DND-41 (cell line): ENCODE measurements around the gene GIN1.

Source experiments
- ATAC-seq: fragments of 200-7000 bp; cut with Tn5 transposase; 3 replicates; pipeline ENCODE4 v1.9.1; 2021; ENCODE audit warnings: low read depth; ENCODE audit not compliant: insufficient read depth
- DNase-seq: peaks from one replicate; pipeline ENCODE4 v3.0.0-alpha.2; 2020
- H2AFZ ChIP-seq: 2 replicates; pipeline ENCODE4 v1.6.0; 2012; ENCODE audit warnings: low read depth, low read length
- H3K27ac ChIP-seq: 2 replicates; pipeline ENCODE4 v1.5.1; 2012; ENCODE audit warnings: low read length, inconsistent platforms
- H3K27me3 ChIP-seq: fragments of 200-600 bp; sonication (generic); 2 replicates; pipeline ENCODE4 v1.6.0; 2012; ENCODE audit warnings: low read length, mild to moderate bottlenecking, inconsistent platforms; ENCODE audit not compliant: insufficient read depth, poor library complexity
- H3K36me3 ChIP-seq: 2 replicates; pipeline ENCODE4 v1.5.1; 2012; ENCODE audit warnings: low read length, inconsistent platforms; ENCODE audit not compliant: insufficient read depth
- H3K4me1 ChIP-seq: 2 replicates; pipeline ENCODE4 v1.5.1; 2012; ENCODE audit warnings: mild to moderate bottlenecking, low read length; ENCODE audit not compliant: insufficient read depth
- H3K4me2 ChIP-seq: 2 replicates; pipeline ENCODE4 v1.6.0; 2012; ENCODE audit warnings: mild to moderate bottlenecking, moderate library complexity, low read length, inconsistent platforms; ENCODE audit not compliant: insufficient read depth
- H3K4me3 ChIP-seq, 2 experiments: fragments of 200-600 bp in 1 of 2; shearing (Covaris generic) in 1 of 2; 2 replicates each; pipeline ENCODE4 v1.5.1; 2012 to 2016; ENCODE audit warnings: inconsistent platforms in 2 of 2, low read length in 2 of 2, mild to moderate bottlenecking in 2 of 2, low read depth in 1 of 2, moderate library complexity in 1 of 2
- H3K79me2 ChIP-seq: 2 replicates; pipeline ENCODE4 v1.6.0; 2012; ENCODE audit warnings: low read length, inconsistent platforms; ENCODE audit not compliant: insufficient read depth
- H3K9ac ChIP-seq: 2 replicates; pipeline ENCODE4 v1.6.0; 2012; ENCODE audit warnings: low read depth, mild to moderate bottlenecking, inconsistent platforms, low read length, moderate library complexity
- H3K9me3 ChIP-seq: 2 replicates; pipeline ENCODE4 v1.5.1; 2012; ENCODE audit warnings: low read length, moderate library complexity, mild to moderate bottlenecking, inconsistent platforms; ENCODE audit not compliant: insufficient read depth, severe bottlenecking
- H4K20me1 ChIP-seq: 2 replicates; pipeline ENCODE4 v1.6.0; 2012; ENCODE audit warnings: low read length; ENCODE audit not compliant: insufficient read depth
- EZH2 ChIP-seq: IDR thresholded peaks from 3 replicates; pipeline ENCODE4 v1.6.1; 2012; ENCODE audit warnings: borderline replicate concordance, low read depth, mild to moderate bottlenecking, moderate library complexity, low read length, inconsistent platforms; ENCODE audit not compliant: severe bottlenecking
- TF ChIP-seq, protein P1 (sequence below): IDR thresholded peaks from 2 replicates; pipeline ENCODE4 v1.5.1; 2012; ENCODE audit warnings: borderline replicate concordance, low read length, moderate library complexity, mild to moderate bottlenecking; ENCODE audit not compliant: poor library complexity, severe bottlenecking; ENCODE audit errors: extremely low read depth

The GIN1 gene

GRCh38 chr5:103138202-103138690 lies 18.3 kb upstream of the GIN1 start:
- no peak for TF ChIP-seq EZH2
- TF ChIP-seq, protein P1, sequence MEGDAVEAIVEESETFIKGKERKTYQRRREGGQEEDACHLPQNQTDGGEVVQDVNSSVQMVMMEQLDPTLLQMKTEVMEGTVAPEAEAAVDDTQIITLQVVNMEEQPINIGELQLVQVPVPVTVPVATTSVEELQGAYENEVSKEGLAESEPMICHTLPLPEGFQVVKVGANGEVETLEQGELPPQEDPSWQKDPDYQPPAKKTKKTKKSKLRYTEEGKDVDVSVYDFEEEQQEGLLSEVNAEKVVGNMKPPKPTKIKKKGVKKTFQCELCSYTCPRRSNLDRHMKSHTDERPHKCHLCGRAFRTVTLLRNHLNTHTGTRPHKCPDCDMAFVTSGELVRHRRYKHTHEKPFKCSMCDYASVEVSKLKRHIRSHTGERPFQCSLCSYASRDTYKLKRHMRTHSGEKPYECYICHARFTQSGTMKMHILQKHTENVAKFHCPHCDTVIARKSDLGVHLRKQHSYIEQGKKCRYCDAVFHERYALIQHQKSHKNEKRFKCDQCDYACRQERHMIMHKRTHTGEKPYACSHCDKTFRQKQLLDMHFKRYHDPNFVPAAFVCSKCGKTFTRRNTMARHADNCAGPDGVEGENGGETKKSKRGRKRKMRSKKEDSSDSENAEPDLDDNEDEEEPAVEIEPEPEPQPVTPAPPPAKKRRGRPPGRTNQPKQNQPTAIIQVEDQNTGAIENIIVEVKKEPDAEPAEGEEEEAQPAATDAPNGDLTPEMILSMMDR: no peak
- no peaks in the 10 kb centered on the region for H3K9me3 ChIP-seq
- no peak overlapping the region for H3K27ac ChIP-seq
- H3K9ac ChIP-seq: no peak overlapping the region
- H3K4me3 ChIP-seq: no peak overlapping the region
- no peaks in the 10 kb centered on the region for H3K4me1 ChIP-seq
- peaks cover 44% of the 10 kb centered on the region for H3K36me3 ChIP-seq
- H3K79me2 ChIP-seq: no peaks in the 10 kb centered on the region
- no peak overlapping the region for H3K4me2 ChIP-seq
- no peaks in the 10 kb centered on the region for H3K27me3 ChIP-seq
- H2AFZ ChIP-seq: no peak overlapping the region
- ATAC-seq (no peak), DNase-seq (no peak)
- H4K20me1 ChIP-seq: no peaks in the 10 kb centered on the region

DNA sequence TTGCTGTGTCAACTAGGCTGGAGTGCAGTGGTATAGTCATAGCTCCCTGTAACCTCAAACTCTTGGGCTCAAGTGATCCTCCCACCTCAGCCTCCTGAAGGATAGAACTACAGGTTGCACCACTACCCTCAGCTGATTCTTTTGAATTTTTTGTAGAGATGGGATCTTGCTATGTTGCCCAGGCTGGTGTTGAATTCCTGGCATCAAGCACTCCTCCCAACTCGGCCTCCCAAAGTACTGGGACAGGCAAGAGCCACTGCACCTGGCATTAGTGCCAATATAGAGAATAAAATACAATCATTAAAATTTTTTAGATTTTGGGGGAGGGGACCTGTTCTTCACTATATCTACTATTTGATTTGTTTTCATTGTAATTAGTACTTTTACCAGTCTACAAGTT lies 15.5 kb upstream of the GIN1 start:
- Histone ChIP-seq H3K36me3 (peaks cover 41% of the 10 kb centered on the region), H3K9ac (no peak overlapping the region), H3K4me3 (no peak overlapping the region), H4K20me1 (no peaks in the 10 kb centered on the region), H3K27ac (no peak overlapping the region), H3K79me2 (no peaks in the 10 kb centered on the region), H2AFZ (no peak overlapping the region), H3K27me3 (no peaks in the 10 kb centered on the region), H3K4me1 (no peaks in the 10 kb centered on the region), H3K4me2 (no peak overlapping the region), H3K9me3 (no peaks in the 10 kb centered on the region)
- TF ChIP-seq EZH2: no peak
- TF ChIP-seq, protein P1: no peak
- no peak for DNase-seq
- no peak for ATAC-seq

DNA sequence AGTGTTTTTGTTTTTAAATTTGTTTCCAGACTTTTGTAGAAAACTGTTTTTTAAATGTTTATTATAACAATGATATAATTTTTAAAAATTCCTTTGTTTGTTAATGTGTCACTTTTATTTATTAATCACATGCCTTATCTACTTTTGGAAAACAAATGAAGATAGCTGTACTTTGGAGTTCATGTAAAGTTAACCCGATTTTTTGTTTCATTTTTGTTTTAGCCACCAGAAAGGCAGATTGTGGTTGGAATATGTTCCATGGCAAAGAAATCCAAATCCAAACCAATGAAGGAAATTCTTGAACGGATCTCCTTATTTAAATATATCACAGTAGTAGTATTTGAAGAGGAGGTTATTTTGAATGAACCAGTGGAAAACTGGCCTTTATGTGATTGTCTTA lies 13.3 kb upstream of the GIN1 start:
- Histone ChIP-seq H3K9me3 (no peaks in the 10 kb centered on the region), H3K9ac (no peak overlapping the region), H3K4me1 (no peaks in the 10 kb centered on the region), H3K27me3 (no peaks in the 10 kb centered on the region), H4K20me1 (no peaks in the 10 kb centered on the region), H3K27ac (no peak overlapping the region), H2AFZ (no peak overlapping the region), H3K4me3 (no peak overlapping the region), H3K4me2 (no peak overlapping the region), H3K79me2 (peaks cover 12% of the 10 kb centered on the region), H3K36me3 (peaks cover 22% of the 10 kb centered on the region)
- ATAC-seq (no peak), DNase-seq (no peak)
- no peak for TF ChIP-seq EZH2
- TF ChIP-seq, protein P1: no peak

DNA sequence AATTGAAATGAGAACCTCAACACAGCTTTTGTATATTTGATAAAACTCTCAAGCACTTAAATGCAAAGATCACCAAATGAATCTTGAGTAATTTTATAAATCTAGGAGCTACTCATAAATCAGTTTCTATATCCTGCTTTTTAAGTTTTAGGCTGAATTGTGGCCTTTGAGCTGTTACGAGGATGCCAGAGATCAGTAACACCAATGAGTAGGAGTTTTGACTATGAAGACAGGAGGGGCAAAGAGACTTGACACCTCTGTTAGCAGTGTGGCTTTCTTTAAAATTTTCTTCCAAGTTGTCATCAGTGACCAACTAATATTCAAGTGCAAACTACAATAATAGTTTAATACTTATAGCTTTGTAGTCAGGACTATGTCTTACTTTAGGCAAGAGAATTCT lies 12.7 kb upstream of the GIN1 start:
- Histone ChIP-seq H3K4me3 (no peak overlapping the region), H2AFZ (no peak overlapping the region), H4K20me1 (no peaks in the 10 kb centered on the region), H3K4me1 (no peaks in the 10 kb centered on the region), H3K27ac (no peak overlapping the region), H3K36me3 (peaks cover 22% of the 10 kb centered on the region), H3K79me2 (peaks cover 16% of the 10 kb centered on the region), H3K27me3 (no peaks in the 10 kb centered on the region), H3K9ac (no peak overlapping the region), H3K4me2 (no peak overlapping the region), H3K9me3 (no peaks in the 10 kb centered on the region)
- DNase-seq (no peak), ATAC-seq (no peak)
- TF ChIP-seq, protein P1: no peak
- no peak for TF ChIP-seq EZH2
